GM18499 (cell line): ENCODE results near the gene VTA1.
"Not testable (repeated sequence)": the region's sequence is repeated elsewhere in the genome, so short reads cannot be mapped to it uniquely, and the experiment has no call there.

Experiments
- ATAC-seq: cut with Tn5 transposase; IDR thresholded peaks from one replicate; pipeline ENCODE4 v1.9.1; 2021; ENCODE audit warnings: moderate number of reproducible peaks; ENCODE audit not compliant: insufficient read depth, unreplicated experiment

The VTA1 gene, protein sequence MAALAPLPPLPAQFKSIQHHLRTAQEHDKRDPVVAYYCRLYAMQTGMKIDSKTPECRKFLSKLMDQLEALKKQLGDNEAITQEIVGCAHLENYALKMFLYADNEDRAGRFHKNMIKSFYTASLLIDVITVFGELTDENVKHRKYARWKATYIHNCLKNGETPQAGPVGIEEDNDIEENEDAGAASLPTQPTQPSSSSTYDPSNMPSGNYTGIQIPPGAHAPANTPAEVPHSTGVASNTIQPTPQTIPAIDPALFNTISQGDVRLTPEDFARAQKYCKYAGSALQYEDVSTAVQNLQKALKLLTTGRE

DNA sequence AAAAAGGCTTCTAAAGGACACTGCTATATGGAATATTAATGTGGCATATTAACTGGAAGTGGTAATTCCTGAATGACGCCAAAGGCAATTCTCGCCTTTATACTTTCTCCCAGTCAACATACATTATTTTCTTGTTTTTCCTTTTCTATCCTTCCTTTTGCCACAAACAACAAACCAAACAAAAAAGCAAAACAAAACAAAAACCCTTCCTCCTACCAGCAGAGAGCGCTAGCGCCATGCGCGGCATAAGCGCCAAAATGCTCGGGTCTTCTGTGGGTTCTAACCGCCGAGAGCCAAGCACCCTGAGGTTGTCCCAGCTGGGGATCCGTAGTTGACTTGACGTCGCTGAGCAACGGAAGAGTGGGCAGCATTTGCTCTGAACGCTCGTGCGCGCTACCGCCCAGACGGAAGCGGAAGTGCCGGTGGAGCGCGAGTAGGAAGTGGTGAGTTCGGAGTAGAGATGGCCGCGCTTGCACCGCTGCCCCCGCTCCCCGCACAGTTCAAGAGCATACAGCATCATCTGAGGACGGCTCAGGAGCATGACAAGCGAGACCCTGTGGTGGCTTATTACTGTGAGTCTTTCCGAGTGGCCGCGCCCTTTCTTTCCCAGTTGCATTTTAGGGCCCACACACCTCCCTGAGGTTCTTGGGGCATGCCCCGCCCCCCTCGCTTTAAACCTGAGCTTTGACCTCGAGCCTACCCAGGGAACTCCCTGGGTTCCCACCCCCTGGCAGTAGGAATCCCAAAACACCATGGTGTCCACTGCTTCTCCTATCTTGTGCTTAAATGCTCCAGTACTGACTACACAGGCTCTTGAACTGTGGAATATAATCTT, at the start of gene VTA1, which contains the start of gene NMBR:
TSS of gene VTA1 (plus strand) at position 436 of the 835 bp plus-strand sequence. CDS start at position 461, 25 bp downstream.
TSS of gene NMBR (minus strand) at position 295 of the 835 bp plus-strand sequence. CDS start 58,464 bp downstream, outside the sequence.
- ATAC-seq: peak; percentile 94

DNA sequence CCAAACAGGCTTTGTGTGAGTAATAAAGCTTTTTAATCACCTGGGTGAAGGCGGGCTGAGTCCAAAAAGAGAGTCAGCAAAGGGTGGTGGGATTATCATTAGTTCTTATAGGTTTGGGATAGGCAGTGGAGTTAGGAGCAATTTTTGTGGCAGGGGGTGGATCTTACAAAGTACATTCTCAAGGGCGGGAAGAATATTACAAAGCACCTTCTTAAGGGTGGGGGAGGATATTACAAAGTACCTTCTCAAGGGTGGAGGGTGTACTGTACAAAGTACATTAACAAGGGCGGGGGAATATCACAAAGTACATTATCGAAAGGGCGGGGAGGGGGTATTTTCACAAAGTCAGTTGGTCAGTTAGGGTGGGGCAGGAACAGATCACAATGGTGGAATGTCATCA, 42.2 kb upstream of the VTA1 start:
- not testable (repeated sequence) for ATAC-seq

DNA sequence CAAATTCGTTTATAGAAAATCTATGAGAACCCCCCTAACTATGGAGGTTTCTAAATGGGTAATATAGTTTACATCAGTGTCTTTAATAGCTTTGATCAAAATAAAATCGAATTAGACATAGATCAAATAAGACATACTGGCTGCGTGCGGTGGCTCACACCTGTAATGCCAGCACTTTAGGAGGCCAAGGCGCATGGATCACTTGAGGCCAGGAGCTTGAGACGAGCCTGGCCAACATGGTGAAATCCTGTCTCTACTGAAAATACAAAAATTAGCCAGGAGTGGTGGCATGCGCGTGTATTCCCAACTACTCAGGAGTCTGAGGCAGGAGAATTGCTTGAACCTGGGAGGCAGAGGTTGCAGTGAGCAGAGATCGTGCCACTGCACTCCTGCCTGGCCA, 36.2 kb upstream of the VTA1 start:
- not testable (repeated sequence) for ATAC-seq

DNA sequence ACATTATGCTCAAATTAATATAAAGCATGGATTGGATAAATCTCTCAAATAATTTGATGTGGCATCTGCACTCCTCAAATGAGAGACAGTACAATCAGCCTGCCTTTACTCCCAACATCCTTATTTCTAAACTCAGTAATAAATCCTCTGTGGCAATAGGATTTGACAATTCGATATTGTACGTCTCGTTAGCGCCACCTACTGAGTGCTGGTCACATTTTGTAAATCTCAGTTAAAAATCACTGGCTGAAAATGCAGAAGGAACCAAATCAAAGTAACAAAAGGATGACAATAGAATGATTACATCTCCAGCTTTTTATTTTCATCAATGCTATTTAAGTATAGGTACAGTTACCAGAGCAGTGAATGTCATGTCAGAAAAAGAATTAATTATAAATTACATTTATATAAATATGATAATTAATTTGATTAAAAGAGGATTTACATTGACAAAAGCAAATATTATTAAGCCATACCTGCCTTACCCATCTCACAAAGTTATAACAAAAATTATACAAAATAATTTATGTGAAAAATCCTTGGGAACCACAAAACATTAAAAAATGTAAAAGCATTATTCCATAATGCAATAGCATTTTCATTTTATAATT, 34.5 kb upstream of the VTA1 start:
- ATAC-seq: no peak

DNA sequence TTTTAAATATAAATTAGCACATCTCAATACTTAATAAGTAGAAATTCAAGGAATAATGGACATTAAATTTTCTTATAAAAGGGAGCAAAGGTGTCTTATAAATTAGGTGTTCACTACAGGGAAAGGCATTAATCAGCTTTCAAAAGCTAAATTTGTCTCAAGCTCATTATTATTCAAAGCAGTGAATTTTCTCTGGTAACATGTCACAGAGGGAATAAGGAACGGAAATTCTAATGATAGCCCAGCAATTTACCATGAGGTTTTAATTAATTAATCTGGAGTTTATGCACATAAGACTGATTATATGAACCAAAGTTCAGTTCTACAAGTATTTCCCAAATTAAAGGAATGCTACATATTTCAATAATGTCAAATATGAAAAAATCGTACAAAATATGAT, 29.7 kb upstream of the VTA1 start:
- no peak for ATAC-seq

DNA sequence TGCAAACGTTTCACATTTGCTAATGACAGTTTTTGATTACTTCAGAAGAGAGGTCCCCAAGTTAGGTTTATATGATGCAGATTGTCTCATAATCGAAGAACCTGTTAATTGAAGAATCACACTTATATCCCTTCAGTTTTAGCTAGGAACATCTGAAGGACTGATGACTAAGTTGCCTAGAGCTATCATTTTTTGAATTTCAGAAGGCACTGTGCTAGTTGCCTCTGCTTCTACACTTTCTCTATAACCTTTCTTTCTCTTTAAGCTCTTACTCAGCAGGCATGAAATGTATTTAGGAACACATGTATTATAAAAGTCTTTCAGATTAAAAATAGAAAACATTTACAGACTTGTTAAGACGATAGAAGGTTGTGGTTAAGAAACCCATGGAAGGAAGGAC, 28.7 kb upstream of the VTA1 start:
- no peak for ATAC-seq

DNA sequence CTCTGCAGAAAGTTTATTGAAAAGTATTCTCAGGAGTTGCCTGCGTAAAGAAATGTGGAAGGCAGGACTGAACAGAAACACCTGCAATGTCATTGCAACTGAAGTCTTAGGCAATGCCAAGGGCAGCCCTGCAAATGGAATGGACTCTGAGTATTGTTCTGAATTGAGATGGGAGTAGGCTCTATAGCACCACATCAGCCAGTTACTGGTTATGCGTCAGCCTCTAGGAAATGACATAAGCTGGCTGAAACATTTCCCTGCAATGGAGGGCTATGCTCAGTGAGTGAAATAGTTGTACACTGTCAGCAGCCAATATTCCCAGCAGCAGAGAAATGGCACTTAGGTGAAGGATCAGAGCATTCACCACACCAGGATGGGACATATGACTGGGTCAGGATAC, 28.1 kb upstream of the VTA1 start:
- ATAC-seq: no peak

DNA sequence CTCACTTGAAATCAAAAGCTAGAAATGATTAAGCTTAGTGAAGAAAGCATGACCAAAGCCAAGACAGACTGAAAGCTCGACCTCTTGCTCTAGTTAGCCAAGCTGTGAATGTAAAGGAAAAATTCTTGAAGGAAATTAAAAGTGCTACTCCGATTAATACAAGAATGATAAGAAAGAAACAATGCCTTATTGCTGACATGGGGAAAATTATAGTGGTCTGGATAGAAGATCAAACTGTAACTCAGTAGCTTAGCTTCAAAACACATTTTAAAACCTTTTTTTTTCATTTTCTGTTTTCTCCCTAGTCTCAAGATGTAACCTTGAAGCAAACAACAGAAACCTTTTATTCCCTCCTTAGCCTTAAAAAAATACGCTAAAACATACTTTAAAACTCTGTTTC, 25.7 kb upstream of the VTA1 start:
- no peak for ATAC-seq

DNA sequence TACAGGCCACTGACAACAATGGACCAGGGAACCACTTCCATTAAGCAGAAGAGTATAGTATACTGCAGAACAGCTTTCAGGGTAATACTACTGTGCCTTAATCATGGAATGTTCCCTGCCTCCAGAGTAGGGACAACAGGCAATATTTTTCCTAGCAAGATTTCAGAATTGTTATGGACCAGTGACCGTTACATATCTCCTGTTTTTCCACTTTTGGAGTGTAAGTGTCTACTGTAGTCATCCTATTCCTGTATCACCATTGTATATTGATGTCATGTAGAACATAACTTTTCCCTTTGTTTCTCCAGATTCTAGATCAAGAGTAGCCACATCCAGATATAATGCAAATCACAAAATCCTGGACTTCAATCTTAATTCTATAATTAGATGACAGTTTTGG, 16.2 kb upstream of the VTA1 start:
- ATAC-seq: no peak

DNA sequence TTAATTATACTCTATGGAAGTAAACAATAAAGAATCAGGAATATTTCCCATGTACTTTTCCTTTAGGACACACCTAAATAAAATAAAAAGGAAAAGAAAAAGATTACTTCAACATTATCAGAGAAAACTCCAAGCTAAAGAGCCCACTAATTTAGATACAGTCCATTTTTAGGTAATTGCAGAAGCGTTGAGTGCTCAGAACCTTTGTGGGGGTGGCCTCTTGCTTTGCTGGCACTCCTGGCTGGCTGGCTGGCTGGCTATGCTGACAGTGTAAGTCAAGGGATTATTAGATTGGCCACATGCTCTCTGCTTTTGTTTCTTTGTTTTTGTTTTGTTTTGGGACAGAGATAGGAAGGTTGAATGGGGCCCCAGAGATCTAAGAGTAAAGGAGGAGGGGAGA, 14.4 kb upstream of the VTA1 start, which contains the start of gene GJE1:
TSS of gene GJE1 (plus strand) at position 301 of the 400 bp plus-strand sequence. CDS start 234 bp downstream, outside the sequence.
- ATAC-seq: no peak

DNA sequence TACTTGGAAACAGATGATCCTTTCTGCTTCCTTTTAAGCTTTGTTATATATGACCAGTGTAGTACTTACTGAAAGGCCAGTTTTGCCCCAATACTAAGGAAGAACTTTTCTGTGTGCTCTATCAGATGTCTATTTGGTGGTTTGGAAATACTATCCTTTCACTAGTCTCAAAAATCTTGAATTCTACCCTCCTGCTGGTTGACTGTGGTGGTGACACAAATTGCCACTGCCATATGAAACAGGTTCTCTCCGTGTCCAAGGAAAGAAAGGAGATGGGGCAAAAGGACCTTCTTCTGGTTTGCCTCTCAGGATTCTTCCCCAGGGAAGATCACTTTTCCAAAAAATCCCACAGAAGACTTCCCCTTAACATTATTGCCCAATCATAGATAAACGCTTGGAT, 8.2 kb upstream of the VTA1 start:
- no peak for ATAC-seq

DNA sequence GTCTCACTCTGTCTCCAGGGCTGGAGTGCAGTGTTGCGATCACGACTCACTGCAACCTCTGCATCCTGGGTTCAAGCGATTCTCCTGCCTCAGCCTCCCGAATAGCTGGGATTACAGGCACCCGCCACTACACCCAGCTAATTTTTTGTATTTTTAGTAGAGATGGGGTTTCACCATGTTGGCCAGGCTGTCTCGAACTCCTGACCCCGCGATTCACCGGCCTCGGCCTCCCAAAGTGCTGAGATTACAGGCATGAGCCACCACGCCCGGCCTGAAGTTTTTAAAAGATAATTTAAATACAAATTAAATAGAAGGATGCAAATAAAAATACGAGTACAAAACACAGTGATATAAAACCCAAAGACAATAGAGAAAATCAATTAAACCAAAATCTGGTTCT, 5.5 kb upstream of the VTA1 start:
- ATAC-seq: not testable (repeated sequence)

DNA sequence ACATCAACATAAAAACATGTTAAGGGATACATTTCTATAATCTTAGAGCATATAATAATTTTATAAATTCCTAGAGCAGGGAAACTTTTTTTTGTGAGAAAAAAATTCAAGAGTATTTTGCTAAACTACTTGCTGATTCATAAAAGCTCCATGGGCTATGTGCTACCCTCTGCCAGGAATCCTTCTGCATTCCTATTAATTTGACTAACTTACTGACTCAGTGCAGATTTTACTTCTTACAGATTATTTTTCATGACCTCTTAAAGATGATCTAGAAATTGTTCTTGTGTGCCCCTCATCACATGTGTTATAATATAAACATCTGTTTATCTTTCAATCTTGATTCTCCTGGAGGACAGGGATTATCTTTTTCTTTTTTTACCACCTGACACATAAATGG, 5.7 kb downstream of the VTA1 start:
- no peak for ATAC-seq

DNA sequence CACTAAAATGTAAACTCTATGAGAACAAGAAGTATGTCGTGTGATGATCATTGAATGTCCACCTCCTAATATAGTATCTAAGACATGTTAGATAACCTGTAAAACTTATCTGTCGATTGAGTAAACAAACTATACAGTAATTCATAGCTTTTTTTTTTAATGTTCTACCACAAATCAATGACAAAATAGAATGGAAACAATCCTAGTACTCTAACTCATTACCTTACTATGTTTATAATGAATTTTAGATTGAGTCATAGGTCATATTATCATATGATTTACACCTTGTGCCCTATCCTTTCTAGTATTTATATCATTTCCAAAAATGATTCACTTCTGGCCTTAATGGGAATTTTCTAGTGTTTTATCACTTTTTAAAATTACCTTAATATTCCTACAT, 6.1 kb downstream of the VTA1 start:
- no peak for ATAC-seq

DNA sequence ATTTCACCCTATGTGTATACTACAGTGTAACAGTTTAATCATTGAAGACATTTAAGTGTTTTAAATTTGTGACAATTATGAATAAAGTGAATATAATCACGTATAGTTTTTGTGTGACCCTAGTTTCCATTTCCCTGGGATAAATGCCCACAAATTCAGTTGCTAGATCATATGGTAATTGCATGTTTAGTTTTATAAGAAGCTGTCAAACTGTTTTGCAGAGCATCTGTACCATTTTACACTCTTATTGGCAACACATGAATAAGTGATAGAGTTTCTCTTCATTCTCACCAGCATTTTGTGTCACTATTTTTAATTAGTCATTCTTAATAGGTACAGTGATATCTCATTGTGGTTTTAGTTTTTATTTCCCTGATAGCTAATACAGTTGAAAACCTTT, 7.3 kb downstream of the VTA1 start:
- ATAC-seq: no peak

DNA sequence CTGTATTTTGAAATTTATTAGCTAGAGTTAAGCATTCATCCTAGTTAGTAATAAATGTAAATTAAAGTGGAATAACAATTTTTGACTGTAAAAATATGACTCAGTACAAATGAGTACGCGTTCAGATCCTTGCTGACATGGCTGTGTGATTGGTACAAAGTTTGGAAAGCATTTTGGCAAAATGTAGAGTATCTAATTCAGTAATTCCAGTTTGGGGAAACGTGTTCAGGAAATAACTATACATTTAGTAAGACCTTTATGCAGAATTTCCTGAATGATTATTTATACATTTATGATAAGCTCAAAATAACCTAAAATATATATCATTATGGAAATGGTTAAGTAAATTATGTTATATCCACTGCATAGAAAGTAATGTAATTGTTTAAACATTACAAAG, 8.0 kb downstream of the VTA1 start:
- no peak for ATAC-seq

DNA sequence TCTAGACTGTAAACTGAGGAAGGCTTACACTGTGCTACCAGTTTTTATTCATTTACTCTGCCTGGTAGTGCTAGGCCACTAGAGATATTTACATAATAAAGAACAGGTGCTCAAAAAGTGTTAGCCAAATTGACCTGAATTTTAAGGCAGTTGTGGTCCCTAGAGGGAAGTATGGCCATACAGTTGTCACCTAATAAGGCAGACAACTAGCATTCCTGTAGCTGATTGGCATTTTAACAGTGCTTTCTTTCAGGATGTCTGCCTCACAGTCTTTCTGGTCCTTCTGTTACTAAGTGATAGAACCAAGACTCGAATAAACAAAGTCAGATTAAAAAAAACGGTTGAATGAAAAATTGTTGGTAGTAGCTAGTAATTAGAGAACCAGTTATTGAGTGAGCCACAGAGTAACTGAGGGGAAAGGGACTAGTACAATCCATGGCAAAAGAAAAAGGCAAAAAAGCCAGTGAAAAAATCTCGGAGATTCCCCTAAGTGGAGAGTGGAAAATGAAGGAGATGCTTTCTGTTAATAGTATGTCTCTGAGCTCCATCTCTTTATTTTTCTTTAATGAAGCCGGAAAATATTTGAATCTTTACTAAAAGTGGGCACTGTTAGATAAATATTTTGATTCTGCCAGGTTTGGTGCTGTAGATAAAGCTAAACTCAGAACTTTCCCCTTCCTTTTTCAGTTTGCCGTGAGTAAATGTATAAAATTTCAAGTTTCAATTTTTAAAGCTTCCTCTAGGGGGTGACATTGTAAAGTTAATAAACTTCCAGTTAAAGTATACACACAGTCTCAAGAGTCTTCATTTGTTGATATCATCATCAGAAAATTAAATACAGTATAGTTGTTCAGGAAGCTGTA, 9.1 kb downstream of the VTA1 start:
- no peak for ATAC-seq

DNA sequence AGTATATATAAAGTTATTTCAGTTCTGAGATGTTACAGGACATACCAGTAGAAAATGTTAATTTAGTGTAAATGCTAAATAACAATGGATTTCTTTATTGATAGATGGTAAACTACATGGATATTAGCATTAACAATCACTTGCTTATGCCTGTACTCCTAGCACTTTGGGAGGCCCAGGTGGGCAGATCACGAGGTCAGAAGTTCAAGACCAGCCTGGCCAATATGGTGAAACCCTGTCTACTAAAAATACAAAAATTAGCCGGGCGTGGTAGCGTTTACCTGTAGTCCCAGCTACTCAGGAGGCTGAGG, 9.7 kb downstream of the VTA1 start:
- ATAC-seq: not testable (repeated sequence)

DNA sequence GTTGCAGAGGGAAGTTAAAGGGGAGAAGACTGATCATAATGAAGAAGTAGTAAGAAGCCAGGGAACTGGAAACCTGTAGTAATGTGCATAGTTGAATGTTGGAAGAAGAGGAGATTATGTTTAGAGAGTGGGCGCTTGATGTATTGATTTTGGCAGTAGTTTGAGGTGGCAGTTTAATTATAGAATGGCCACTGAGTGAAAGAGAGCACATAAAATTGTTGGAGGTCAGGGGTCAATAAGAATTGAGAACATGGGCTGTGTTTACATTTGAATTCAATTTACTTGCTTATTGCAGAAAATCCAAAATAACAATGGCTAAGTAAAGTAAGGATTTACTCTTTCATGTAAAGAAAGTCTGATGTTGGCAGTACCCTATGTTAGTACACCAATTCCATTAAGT, 15.7 kb downstream of the VTA1 start:
- ATAC-seq: no peak

DNA sequence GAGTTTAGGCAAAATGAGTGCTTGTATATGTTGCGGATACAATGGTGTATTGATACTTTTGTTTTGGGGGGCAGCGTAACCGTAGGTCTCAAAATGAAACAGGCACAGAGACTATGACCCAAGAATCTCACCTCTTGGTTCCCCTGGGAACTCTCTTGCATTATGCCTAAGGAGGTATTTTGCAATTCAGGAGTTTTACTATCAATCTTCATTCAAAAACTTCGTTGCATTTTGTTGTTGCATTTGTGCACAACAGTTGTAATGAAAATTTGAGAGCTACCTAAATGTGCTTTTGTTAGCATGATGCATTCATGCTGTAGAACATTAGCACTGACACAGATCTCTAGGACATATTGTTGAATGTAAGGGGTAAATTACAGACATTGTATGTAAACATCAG, 18.2 kb downstream of the VTA1 start:
- no peak for ATAC-seq
